Stimulated activated naive CD4-positive, alpha-beta T cell treated with Interleukin-2 at 50 U/mL for 16 hours (primary cell): Measurements from ENCODE around the gene COL2A1.

ENCODE experiments used
- DNase-seq: peaks from one replicate; lab custom pipeline; 2025; lab: John Stamatoyannopoulos, UW

COL2A1 gene

DNA sequence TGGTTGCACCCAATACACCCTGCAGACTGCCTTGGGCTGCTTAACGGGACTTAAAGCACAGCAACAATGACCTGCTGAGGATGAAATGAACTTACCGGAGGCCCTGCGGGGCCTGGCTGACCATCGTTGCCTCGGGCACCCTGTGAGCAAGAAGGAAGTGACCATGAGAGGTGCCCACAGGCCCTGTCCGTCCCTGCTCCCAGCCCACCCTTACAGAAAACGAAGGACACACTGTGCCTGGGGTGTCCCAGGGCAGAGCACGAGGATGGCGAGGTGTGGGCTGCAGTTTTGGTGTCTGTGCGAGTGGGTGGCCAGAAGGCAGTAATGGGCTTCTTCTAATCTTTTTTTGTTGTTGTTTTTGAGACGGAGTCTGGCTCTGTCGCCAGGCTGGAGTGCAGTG is 14.6 kb downstream of the COL2A1 start:
- DNase-seq: no peak

DNA sequence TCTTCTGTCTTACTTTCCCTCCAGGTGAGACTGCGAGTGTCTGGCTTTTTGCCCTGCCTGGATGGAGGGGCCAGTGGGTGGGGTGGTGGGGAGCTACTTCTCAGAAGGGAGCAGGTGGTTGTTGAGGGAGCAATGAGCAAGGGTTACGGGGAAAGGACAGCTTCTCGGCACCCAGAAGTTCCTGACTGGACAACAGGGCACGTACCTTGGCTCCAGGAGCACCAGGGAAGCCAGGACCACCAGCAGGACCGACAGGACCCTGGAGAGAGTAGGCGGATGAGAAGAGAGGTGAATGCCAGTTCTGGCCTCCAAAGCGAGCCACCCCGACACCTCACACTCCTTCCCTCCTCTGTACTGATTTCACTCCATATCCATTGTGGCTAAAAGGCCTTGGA is 15.3 kb downstream of the COL2A1 start:
- DNase-seq: no peak

DNA sequence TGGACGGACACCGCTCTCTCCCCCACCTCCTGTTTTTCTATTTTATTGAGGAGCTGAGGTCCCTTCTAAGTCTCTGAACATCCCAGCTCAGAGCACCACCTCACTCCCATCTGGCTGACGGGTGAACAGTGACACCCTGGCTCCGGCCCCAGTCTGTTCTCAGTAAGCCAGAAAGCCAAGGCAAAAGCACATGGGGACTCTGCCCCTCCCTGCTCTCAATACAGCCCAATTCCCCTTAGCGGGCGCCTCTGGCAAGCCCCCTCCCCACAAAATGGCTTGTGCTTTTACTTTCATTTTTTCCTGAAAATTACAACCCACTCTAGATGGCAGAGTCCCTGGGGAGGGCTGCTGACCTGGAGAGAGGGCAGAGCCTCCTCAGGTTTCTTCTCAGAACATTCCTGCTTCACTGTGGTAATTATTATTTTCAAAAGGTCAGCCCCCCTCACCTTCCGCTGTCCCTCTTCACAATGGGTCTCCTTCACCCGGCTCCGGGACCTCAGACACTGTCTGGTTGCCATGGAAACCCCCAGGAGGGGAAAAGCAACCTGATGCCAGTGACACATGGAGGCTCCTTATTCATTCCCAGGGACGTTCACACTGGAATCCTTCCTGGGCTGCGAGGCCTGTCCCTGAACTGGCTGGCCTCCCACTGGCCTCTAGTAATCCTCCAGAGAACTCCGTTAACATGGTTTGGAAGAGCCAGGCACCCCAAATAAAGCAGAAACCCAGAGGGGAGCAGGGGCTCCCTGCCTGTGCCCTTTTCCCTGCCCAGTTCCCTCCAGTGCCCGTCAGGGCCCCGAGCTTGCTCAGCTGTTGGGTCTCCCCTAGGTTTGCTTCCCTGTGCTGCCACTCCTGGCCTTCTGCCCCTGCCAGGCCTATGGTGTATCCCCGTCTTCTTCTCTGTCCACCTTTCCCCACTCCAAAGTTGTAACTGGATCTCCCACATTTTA is 15.9 kb downstream of the COL2A1 start:
- DNase-seq: no peak

DNA sequence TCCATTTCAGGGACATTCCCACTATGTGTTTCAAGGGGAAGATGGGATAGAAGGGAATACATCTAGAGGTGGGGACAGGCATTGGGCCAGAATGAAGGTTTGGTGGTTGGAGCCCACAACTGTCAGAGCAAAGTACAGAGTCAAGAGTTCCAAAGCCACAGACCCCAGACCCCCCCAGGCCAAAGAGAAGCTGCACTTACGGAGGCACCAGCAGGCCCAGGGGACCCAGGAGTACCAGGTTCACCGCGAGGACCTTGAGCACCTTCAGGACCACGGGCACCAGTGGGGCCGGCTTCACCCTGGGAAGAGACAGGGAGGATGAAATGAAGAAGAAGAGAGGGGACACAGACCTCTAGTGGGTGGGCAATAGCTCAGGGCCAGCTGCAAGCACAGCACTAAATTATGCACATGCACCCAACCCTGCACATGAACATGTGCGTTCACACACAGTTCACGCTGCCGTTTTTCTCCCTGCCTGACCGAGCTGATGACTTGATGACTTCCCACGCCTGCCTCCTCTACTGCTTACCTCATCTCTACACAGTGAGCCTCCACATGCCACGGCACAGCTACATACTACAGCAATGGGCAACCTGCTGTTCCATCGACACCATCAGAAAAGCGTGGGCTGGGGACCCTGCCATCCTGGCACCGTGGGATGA is 16.7 kb downstream of the COL2A1 start:
- DNase-seq: no peak

DNA sequence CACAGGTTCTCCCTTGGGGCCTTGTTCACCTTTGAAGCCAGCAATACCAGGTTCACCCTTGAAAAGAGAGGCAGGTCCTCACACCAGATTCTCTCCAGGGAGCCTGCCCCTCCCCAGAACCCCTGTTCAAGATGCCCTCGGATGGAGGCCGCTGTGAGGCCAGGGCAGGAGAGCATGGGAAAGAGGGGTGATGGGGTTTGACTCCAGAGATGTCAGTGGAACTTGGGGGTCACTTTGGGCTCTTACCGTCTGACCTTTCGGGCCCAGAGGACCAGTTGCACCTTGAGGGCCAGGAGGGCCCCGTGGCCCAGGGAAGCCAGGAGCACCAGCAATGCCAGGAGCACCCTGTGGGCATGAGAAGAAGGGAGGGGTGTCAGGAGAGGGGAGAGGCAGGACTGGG is 17.4 kb downstream of the COL2A1 start:
- no peak for DNase-seq

DNA sequence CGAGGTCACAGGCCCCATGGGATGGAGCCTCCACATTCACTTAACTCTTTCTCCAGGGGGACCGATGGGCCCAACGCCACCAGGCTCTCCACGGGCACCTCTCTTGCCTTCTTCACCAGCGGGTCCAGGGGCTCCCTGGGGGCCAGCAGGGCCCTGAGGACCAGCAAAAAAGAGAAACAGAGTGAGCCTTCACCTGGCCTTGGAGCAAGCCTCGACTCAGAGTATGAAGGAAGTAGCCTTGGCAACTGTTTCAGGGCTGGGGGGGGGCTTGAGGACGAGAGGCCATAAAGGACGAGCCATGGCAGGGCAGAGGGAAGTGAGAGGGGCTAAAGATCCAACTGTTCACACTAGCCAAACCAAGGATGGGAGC is 18.0 kb downstream of the COL2A1 start:
- DNase-seq: no peak

DNA sequence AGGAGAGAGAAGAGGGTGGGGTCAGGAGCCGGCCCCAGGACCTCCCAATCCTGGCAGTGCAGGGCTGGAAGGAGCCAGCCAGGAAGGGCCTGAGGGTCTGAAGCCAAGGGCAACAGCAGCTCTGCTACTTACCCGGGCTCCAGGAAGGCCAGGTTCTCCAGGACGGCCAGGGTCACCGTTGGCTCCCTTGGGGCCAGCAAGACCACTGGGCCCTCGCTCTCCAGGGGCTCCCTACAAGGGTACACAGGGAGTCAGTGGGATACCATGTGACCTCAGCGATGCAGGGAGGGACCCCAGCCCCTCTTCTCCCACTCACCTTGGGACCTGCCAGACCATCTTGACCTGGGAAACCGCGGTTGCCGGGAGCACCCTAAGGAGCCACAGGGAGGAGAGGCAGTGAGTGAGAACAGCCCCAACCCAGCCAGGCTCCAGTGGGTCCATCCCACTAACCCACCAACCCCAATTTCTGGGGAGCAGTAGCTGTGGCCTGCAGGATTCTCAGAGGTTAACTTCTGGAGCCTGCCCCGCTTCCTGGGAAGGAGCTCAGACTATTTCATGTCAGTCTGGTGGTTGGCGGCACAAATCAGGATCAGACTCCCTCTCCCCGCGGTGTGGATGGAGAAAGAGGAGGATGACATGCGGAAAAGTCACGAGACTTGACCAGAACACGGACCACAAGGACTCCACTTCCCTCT is 18.5 kb downstream of the COL2A1 start:
- no peak for DNase-seq

DNA sequence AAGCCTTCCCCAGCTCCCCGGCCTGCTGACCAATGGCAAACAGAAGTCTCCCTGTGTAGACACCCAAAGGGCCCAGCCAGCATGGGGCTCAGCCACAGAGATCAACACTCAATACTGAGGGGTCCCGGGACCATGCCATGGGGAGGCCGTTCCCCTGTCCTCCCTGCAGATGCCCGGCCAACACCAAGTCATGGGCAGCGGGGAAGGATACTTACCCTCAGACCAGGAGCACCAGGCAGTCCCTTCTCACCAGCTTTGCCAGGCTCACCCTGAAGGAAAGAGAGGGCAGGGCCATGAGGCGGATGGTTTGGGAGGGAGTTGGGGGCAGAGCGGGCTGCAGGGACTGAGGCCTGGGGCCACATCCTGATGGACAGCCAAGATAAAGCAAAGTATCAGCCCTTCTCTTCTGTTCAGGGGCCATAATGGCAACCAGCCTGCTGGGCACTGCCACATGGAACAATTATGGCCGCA is 19.9 kb downstream of the COL2A1 start:
- no peak for DNase-seq

DNA sequence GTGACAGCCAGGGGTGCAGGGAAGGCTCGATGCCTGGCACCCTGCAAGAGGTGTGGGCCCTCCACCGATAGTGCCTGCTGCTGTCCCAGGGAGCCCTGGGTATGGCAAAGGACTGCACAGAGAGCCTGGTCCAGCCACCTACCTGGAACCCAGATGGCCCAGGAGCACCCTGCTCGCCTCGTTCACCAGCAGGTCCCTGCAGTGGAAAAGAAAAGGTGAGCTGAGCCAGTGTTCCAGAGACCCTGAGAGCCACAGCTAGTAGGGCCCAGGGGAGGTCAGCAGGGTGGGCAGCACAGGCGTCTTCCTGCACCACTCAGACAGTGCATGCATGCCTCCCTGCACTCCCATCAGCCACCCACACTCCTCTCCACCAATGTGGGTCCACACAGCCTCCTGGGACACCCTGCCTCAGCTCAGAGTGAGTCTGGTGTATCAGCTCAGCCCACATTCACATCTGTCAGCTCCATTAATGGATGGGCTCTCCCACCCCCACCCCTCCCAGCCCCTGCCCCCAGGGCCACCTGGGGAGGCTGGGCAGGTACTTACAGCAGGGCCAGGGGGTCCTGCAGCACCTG is 20.6 kb downstream of the COL2A1 start:
- no peak for DNase-seq

DNA sequence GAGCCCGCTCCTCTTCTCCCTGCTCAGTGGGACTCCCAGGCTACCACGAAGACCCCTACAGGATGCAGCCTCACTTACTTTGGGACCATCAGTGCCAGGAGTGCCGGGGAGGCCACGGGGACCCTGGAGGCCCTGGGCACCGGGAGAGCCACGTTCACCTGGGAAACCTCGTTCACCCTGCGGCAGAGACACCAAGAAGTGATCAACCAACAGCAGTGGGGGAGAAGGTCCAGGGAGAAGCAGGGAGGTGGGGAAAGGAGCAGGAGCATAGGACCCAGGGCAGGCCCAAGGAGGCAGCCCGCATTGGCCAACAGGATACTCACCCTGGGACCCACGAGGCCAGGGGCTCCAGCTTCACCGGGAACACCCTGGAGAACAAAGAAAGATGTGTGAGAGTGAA is 21.5 kb downstream of the COL2A1 start:
- no peak for DNase-seq

DNA sequence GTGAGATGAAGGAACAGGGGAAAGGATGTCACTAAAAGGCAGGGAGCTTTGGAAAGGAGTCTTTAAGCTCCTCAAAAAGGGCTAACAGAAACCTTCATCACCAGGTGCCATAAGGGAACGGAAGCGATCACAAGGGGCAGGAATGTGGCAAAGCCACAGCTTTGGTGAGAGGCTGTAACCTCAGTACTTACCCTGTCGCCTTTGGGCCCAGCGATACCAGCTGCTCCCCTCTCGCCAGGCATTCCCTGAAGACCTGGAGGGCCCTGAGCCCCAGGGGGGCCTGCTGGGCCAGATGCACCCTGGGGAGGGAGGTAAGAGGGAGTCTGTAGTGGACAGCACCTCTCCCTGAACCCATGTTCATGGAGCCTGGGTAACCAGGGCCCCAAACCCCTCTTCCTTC is 22.0 kb downstream of the COL2A1 start:
- no peak for DNase-seq

DNA sequence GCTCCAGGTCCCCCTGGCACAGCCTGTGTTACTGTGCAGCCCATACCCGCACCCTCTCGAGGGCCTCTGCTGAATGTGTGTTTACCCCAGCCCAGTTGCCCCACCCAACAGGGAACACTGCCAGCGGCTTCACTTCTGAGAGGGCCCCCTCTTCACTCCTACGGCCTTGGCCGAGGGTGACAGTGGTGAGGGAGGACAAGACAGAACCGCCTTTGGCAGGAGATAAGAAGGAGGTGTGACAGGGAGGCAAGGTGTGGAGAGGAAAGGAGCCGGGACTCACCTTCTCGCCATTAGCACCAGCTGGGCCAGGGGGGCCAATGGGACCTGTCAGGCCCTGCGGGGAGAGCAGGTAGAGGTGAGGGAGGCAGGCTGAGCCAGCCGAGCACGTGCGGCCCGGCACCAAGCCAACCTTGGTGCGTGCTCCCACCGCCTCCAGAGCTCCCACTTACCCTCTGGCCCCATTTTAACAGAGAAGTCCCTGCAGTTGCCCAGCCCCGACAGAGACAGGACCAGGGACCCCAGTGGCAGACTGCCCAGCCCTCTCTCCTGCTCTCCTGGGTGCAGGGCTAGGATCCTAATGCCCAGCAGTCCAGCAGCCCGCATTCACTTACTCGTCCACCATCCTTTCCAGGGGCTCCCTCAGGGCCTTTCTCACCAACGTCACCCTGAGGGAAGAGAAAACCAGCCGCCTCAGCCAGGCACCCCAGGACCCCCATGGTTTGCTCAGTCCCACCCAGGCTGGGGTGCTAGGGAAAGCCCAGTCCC is 22.6 kb downstream of the COL2A1 start:
- DNase-seq: no peak

DNA sequence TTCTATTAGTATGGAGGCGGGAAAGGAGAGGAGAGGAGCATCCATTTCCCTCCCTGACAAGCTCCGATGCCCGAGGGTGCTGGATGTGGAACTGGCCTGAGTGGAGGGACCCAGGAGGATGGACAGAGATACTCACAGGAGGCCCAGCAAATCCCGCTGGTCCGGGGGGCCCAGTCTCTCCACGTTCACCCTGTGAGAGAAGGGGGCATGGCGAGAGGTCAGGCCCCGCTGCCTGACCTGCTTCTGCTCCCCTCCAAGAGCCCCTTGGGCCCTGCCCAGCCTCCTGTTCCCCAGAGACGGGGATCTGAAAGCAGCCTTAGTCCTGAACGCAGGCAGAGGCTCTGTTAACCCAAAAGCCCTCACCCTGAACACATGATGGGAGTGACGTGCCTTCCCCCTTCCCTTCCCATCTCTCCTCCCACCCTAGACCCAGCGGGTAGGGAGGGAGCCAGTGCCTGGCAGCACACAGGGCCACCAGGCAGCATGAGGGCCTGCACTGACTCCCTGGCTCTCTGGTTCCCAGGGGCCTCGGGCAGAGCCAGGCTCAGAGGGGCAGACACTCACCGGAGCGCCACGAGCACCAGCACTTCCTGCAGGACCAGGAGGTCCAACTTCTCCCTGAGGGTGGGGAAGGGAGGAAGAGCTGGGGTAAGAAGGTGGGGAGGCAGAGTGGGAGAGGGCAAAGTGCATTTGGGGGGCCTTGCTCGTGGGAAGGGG is 23.3 kb downstream of the COL2A1 start:
- no peak for DNase-seq

DNA sequence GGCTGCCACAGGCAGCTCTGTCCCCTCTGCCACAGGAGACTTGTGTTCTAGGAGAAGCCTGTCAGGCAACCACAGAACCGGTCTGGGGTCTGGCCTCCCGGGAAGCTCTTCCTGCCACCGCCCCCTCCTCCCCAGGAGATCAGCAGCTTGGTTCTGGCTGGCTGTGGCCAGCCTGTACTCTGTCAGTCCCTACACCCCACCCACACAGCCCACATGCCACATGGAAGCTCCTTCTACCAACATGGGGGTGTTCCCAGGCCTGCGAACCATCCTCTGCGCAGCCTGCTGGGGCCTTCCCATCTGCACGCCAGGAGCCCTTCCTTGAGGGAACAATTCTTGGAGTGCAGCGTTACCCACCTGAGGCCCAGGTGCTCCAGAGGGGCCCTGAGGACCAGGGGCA is 24.1 kb downstream of the COL2A1 start:
- no peak for DNase-seq

DNA sequence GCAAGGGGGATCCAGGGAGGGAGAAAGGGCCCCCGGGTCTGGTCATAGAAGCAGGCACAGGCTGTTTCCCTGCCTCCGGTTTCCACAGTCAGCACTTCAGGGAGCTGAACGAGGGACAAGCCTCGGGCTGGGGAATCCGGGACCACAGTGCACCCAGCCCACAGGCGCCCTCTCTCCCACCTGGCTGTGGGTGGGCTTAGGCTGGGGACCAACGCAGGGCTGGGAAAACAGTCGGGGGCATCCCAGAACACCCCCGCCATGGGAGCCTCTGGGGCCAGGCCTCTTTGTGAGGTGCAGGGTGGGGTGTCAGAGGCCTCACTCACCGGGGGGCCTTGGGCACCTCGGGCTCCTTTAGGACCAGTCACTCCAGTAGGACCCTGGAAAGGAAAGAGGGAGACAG is 24.6 kb downstream of the COL2A1 start:
- no peak for DNase-seq

DNA sequence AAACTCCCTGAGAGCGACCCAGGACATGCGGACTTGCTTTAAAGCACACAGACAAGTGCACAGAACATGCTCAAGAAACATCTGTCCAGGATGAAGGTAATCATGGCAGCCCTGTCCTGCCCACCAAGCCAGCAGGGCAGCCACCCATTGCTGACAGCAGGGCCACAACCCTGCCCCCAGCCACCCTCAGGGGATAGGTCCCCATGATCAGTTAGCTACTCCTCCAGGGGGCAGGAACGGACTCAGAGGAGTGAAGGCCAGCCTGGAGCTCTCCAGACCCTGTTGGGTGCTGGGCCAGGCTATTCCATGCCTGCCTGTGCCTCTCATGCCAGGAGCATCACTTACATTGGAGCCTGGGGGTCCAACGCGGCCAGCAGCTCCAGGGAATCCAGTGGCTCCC is 25.1 kb downstream of the COL2A1 start:
- no peak for DNase-seq

DNA sequence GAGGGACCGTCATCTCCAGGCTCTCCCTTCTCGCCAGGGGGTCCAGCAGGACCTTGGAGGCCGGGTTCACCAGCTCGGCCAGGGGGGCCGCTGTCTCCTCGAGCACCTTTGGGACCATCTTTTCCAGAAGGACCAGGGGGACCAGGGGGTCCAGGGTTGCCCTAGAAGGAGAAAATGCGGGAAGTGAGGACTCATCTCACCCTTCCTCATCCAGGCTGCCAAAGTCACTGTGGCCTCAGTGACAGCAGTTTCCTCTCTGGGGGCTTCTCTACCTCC is 25.7 kb downstream of the COL2A1 start:
- no peak for DNase-seq

DNA sequence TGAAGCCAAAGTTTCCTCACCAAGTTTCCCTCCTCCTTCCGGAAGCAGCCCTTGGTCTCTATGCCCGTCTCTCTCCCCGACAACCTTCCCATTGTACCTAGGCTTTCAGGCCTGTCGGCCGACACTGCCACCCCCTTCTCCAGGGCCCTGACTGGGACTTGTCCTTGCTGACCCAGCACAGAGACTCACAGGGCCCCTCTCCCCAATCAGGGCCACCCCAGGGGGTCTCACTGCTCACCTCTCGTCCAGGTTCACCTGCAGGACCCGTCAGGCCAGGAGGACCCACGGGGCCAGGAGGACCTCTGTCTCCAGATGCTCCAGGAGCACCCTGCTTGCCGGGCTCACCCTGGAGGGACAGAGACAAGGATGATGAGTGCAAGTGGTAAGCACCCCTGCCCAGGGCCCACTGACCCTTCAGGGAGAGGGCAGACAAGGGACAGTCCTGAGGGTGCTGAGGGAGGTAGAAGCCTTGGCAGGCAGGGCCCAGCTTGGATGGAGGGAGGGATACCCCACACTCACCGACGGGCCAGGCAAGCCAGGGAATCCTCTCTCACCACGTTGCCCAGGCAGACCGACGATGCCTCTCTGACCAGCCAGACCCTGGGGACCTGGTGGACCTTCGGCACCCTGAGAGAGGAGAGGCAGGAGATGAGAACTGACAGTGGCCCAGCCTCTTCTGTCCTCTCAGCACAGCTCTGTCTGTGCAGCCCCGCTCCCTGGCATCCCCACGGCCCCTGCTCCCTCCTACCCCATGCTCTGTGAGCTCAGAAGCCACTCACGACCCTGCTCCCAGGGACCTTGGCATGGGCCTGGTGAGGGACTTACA is 26.3 kb downstream of the COL2A1 start:
- no peak for DNase-seq

DNA sequence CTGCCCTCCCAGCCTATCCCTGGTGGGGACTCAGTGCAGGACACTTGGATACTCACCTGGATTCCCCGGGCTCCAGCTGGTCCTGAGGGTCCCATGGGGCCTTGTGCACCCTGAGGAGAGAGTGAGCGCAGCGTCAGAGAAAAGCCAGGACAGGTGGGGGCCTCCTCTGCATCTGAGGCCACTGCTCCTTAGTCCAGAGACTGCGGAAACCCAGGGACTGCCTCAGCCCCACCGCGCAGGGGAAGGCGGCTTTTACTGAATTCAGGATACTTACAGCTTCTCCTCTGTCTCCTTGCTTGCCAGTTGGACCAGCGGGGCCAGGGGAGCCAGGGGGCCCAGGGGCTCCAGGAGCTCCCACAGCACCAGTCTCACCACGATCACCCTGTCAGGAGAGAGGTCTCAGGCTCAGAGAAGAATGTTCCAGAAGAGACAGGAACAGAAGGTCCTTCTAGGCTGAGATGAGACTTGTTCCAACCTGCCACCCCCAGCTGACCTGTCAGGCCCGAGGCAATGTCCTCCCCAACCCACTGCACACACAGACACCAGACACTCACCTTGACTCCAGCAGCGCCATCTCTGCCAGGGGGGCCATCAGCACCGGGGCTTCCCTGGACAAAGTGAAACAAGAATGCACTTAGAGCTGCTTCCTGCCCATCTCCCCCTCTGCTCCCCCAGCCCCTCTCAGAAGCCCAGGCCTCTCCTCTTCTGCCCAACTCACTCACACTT is 27.1 kb downstream of the COL2A1 start:
- DNase-seq: no peak

DNA sequence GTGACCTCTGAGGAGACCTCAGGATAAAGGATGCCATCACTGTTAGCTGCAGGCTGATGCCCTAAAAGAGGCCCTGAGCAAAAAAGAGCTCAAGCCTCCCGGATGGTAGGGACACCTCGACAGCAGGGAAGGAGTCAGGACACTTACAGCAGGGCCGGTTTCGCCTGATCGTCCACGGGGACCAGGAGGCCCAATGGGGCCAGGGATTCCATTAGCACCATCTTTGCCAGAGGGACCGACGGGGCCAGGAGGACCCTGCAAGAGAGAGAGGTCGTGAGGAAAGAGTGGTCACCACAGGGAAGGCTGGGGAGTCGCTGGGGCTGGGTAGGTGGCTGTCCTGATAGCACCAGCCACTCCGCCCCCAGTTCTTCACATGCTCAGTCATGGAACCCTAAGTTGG is 28.5 kb downstream of the COL2A1 start:
- no peak for DNase-seq
